ENCODE measurements around the gene WDR82.

The WDR82 gene

DNA sequence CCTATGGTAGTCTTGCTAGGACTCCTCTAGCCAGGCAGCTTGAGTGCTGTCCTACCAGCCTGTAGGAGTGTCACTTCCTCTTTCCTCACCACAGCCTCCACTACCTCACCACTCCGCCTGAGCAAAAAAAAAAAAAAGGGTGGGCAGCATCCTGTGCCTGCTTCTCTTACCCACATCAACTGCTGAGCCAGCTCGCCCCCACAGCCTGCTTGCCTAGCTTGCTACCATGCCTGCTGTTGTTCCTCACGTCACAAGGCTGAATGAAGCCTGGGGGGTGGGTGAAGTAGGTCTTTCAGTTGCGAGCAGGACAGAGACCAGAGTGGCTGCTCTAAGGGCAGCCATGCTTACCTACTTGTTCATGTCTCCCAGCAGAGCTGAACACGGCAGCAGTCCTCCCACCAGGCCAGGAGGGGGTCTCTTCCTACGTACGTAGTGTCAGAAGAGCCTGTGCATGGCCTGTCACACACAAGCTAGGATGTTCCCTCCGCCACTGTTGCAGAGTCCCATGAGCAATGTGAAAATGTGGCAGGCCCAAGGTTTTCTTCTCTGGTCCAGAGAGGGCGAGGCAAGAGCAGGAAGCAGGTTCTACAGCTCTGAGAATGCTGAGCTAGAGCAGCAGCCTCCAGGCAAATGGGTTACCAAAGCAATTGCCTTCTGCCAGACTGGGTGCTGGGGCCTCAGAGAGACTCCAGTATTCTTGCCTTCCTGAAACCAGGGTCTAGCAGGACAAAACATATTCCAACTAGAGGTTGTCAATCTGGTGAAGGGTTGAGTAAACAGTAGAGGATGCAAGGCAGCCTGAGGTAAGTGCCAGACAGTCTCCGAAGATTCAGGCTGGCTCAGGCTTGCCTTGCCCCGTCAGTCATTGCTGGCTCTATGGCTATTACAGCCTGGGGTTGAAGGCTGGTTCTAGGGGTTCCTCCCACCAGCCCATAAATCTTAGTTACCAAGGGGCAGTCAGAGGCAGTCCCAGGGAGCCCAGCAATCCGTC is 24.8 kb downstream of the WDR82 start:
- H3K4me3 ChIP-seq (ENCODE audit: low read depth, low read length) = no peak overlapping the region
- TF ChIP-seq CTCF (IDR thresholded peaks at IDR 0.05; ENCODE audit: borderline replicate concordance, insufficient read depth, low read depth, low read length) = no peak

- H3K4me3 ChIP-seq (ENCODE audit: low read depth, low read length) = no peak overlapping the region
- TF ChIP-seq CTCF (IDR thresholded peaks at IDR 0.05; ENCODE audit: borderline replicate concordance, insufficient read depth, low read depth, low read length) = no peak
These were observed 28.3 kb downstream of the WDR82 start for GRCh38 chr3:52250122-52250521.

GRCh38 chr3:52249683-52250082 is 28.8 kb downstream of the WDR82 start:
- TF ChIP-seq CTCF (IDR thresholded peaks at IDR 0.05; ENCODE audit: borderline replicate concordance, insufficient read depth, low read depth, low read length) = no peak

DNA sequence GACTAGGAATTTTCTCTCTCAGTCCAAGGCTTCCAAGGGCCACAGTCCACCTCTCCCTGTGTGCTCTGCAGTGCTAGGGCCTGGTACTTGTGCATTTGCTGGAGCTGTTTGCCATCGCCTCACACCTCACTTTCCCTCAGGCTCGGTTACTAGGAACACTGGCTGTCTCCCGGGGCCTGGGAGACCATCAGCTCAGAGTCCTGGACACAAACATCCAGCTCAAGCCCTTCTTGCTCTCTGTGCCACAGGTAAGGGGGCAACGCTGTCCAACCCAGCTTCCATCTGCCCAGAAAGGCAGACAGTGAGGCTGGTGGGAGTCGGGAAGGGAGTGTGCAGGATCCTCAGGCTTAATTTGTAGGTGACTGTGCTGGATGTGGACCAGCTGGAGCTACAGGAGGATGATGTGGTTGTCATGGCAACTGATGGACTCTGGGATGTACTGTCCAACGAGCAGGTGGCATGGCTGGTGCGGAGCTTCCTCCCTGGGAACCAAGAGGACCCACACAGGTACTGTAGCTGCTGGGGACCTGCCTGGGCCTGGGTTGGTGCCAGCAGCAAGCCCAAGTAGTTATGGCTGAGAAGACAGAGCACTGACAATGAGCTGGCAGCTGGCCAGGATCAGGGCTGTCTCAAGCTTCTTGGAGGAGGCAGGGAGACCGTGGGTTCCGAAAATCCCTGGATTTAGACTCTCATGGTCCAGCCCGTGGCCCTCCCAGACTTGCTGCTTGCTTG is 29.5 kb downstream of the WDR82 start:
- no peak overlapping the region for H3K4me3 ChIP-seq (ENCODE audit: low read depth, low read length)

More at GRCh38 chr3:52249683-52250082, 28.8 kb downstream of the WDR82 start:
- no peak overlapping the region for H3K4me3 ChIP-seq (ENCODE audit: low read depth, low read length)

GRCh38 chr3:52248165-52248541 is 30.3 kb downstream of the WDR82 start:
- no peak for TF ChIP-seq CTCF (IDR thresholded peaks at IDR 0.05; ENCODE audit: borderline replicate concordance, insufficient read depth, low read depth, low read length)
- no peak overlapping the region for H3K4me3 ChIP-seq (ENCODE audit: low read depth, low read length)

More for the DNA sequence above, 29.5 kb downstream of the WDR82 start:
- TF ChIP-seq CTCF (IDR thresholded peaks at IDR 0.05; ENCODE audit: borderline replicate concordance, insufficient read depth, low read depth, low read length) = no peak

- H3K4me3 ChIP-seq (ENCODE audit: low read depth, low read length) = no peak overlapping the region
- no peak for TF ChIP-seq CTCF (IDR thresholded peaks at IDR 0.05; ENCODE audit: borderline replicate concordance, insufficient read depth, low read depth, low read length)
These were observed 30.9 kb downstream of the WDR82 start for GRCh38 chr3:52247409-52248164.

All from GM12875 (cell line).